Vagina (tissue), 2 donors: ENCODE results near the gene VWA5A. TPM values are rescaled to one million over a fixed set of nuclear protein-coding genes. Genes with fewer than 3 reads are reported as not detected.

Source experiments
- DNase-seq, 2 donors: peaks; one replicate each; pipeline ENCODE4 v3.0.0-alpha.2; 2017; ENCODE audit errors: extremely low spot score in 2 of 2
- H3K27ac ChIP-seq: fragments of 200-600 bp; sonication (generic); one replicate; pipeline ENCODE4 v1.5.1; 2019
- H3K27me3 ChIP-seq: fragments of 200-600 bp; sonication (generic); one replicate; pipeline ENCODE4 v1.5.1; 2019
- H3K36me3 ChIP-seq, 2 donors: fragments of 200-600 bp; sonication (generic); one replicate each; pipeline ENCODE4 v1.5.1; 2017 to 2019
- H3K4me1 ChIP-seq: fragments of 200-600 bp; sonication (generic); one replicate; pipeline ENCODE4 v1.5.1; 2019
- H3K4me3 ChIP-seq, 2 donors: fragments of 200-600 bp; sonication (generic); 1 replicate in 1 of 2; 2 replicates in 1 of 2; pipeline ENCODE4 v1.5.1; 2016 to 2019
- H3K9me3 ChIP-seq: fragments of 200-600 bp; sonication (generic); one replicate; pipeline ENCODE4 v1.5.1; 2019
- CTCF ChIP-seq, 3 experiments: fragments of 450-650 bp in 2 of 3; fragments of 200-600 bp in 1 of 3; sonication (generic) in 1 of 3; IDR thresholded peaks; one replicate each; pipeline ENCODE4 v1.5.1; 2017 to 2019; ENCODE audit warnings: antibody characterized with exemption in 3 of 3, mild to moderate bottlenecking in 2 of 3, moderate library complexity in 2 of 3
- POLR2A ChIP-seq, 2 donors: fragments of 450-650 bp; IDR thresholded peaks; one replicate each; pipeline ENCODE4 v1.6.1; 2017; ENCODE audit warnings: antibody characterized with exemption in 2 of 2, mild to moderate bottlenecking in 2 of 2, moderate library complexity in 2 of 2
- POLR2AphosphoS5 ChIP-seq, 2 donors: sonication (generic); formaldehyde crosslinking; IDR thresholded peaks; one replicate each; pipeline ENCODE4 v1.9.0; 2017; ENCODE audit warnings: antibody characterized with exemption in 2 of 2, mild to moderate bottlenecking in 2 of 2, low read depth in 1 of 2; ENCODE audit not compliant: insufficient read depth in 1 of 2
- intact Hi-C: fragments of 100-400 bp; cut with DNase I; formaldehyde crosslinking; loops from one replicate; pipeline ENCODE4 v1.15.1; 2023
- total RNA-seq: library from RNA; depleted of rRNA; stranded (reverse); fragments of >200 nt; gene quantifications from one replicate; pipeline ENCODE4 v1.2.3, GENCODE V29; 2016

Gene VWA5A
- total RNA-seq, 1 donor from 2014 or later, result 17.9 TPM

GRCh38 chr11:124110201-124110600 is 5.0 kb upstream of the VWA5A start:
- DNase-seq, result no peak
- intact Hi-C loops, result no loop called here
- no peaks in the 10 kb centered on the region for H3K27me3 ChIP-seq

GRCh38 chr11:124113890-124114289 is 1.4 kb upstream of the VWA5A start:
- no peak overlapping the region for H3K4me3 ChIP-seq
- H3K27ac ChIP-seq, result no peak overlapping the region
- peaks cover 0 to 5% of the 10 kb centered on the region in 2 donors for H3K36me3 ChIP-seq
- no peaks in the 10 kb centered on the region for H3K27me3 ChIP-seq
- intact Hi-C loops, result no loop called here
- peaks cover 19% of the 10 kb centered on the region for H3K4me1 ChIP-seq
- no peak for TF ChIP-seq POLR2A (IDR thresholded peaks at IDR 0.05)
- TF ChIP-seq CTCF (IDR thresholded peaks at IDR 0.05), result no peak
- no peak for TF ChIP-seq POLR2AphosphoS5 (IDR thresholded peaks at IDR 0.05; ENCODE audit: insufficient read depth in 1 of 2, low read depth in 1 of 2)
- no peak for DNase-seq
- H3K9me3 ChIP-seq, result no peaks in the 10 kb centered on the region

More at GRCh38 chr11:124110201-124110600, 5.0 kb upstream of the VWA5A start:
- Histone ChIP-seq H3K9me3 (no peaks in the 10 kb centered on the region), H3K4me1 (peaks cover 6% of the 10 kb centered on the region), H3K36me3 (no peaks in the 10 kb centered on the region), H3K4me3 (no peak overlapping the region), H3K27ac (no peak overlapping the region)
- TF ChIP-seq POLR2A (IDR thresholded peaks at IDR 0.05), result no peak

- Histone ChIP-seq H3K36me3 (peaks cover 0 to 19% of the 10 kb centered on the region in 2 donors), H3K4me1 (peaks cover 19% of the 10 kb centered on the region), H3K27me3 (no peaks in the 10 kb centered on the region), H3K4me3 (peak overlapping the region; percentile 56), H3K9me3 (no peaks in the 10 kb centered on the region), H3K27ac (peak overlapping the region; percentile 0)
- no peak for DNase-seq
- intact Hi-C loops, result no loop called here
- TF ChIP-seq POLR2AphosphoS5 (IDR thresholded peaks at IDR 0.05; ENCODE audit: insufficient read depth in 1 of 2, low read depth in 1 of 2) (no peak), CTCF (IDR thresholded peaks at IDR 0.05) (no peak), POLR2A (IDR thresholded peaks at IDR 0.05) (no peak)
Measured at GRCh38 chr11:124115782-124116616, 749 bp downstream of the VWA5A start.

GRCh38 chr11:124119103-124119502 is 3.9 kb downstream of the VWA5A start:
- Histone ChIP-seq H3K27ac (no peak overlapping the region), H3K9me3 (no peaks in the 10 kb centered on the region), H3K4me3 (no peak overlapping the region), H3K4me1 (peaks cover 19% of the 10 kb centered on the region), H3K27me3 (no peaks in the 10 kb centered on the region), H3K36me3 (peaks cover 0 to 34% of the 10 kb centered on the region in 2 donors)
- DNase-seq, result no peak
- TF ChIP-seq POLR2A (IDR thresholded peaks at IDR 0.05), result no peak
- TF ChIP-seq POLR2AphosphoS5 (IDR thresholded peaks at IDR 0.05; ENCODE audit: insufficient read depth in 1 of 2, low read depth in 1 of 2), result no peak
- TF ChIP-seq CTCF (IDR thresholded peaks at IDR 0.05), result no peak
- intact Hi-C loops, result no loop called here

GRCh38 chr11:124120891-124121290 is 5.6 kb downstream of the VWA5A start:
- no peak for DNase-seq
- no peak overlapping the region for H3K27ac ChIP-seq
- intact Hi-C loops, result no loop called here
- H3K27me3 ChIP-seq, result no peaks in the 10 kb centered on the region
- H3K9me3 ChIP-seq, result no peaks in the 10 kb centered on the region
- no peak overlapping the region for H3K4me3 ChIP-seq
- peaks cover 0 to 40% of the 10 kb centered on the region in 2 donors for H3K36me3 ChIP-seq
- peaks cover 8% of the 10 kb centered on the region for H3K4me1 ChIP-seq
- TF ChIP-seq CTCF (IDR thresholded peaks at IDR 0.05) (no peak), POLR2A (IDR thresholded peaks at IDR 0.05) (no peak), POLR2AphosphoS5 (IDR thresholded peaks at IDR 0.05; ENCODE audit: insufficient read depth in 1 of 2, low read depth in 1 of 2) (no peak)
